GM10248 (cell line): Measurements from ENCODE around the gene NOSIP.

Experiments used
- CTCF ChIA-PET: fragments of 300-600 bp; sonication (Branson Sonifier 250); formaldehyde crosslinking; extraction: SDS; loops from one replicate; lab custom pipeline; 2021; ENCODE audit warnings: antibody characterized with exemption; lab: Yijun Ruan, JAX
- POLR2A ChIA-PET: fragments of 350-650 bp; sonication (Branson Sonifier 250); formaldehyde crosslinking; extraction: SDS; loops from one replicate; lab custom pipeline; 2020; ENCODE audit warnings: antibody characterized with exemption; lab: Yijun Ruan, JAX
- DNase-seq: peaks from one replicate; pipeline ENCODE4 v3.0.0; 2012; ENCODE audit errors: extremely low spot score
- TF ChIP-seq, protein P1 (sequence below): IDR thresholded peaks from 2 replicates; pipeline ENCODE4 v1.5.1; 2012; ENCODE audit warnings: mild to moderate bottlenecking, low read depth; ENCODE audit errors: extremely low read depth, missing control alignments, control extremely low read depth

The NOSIP gene

DNA sequence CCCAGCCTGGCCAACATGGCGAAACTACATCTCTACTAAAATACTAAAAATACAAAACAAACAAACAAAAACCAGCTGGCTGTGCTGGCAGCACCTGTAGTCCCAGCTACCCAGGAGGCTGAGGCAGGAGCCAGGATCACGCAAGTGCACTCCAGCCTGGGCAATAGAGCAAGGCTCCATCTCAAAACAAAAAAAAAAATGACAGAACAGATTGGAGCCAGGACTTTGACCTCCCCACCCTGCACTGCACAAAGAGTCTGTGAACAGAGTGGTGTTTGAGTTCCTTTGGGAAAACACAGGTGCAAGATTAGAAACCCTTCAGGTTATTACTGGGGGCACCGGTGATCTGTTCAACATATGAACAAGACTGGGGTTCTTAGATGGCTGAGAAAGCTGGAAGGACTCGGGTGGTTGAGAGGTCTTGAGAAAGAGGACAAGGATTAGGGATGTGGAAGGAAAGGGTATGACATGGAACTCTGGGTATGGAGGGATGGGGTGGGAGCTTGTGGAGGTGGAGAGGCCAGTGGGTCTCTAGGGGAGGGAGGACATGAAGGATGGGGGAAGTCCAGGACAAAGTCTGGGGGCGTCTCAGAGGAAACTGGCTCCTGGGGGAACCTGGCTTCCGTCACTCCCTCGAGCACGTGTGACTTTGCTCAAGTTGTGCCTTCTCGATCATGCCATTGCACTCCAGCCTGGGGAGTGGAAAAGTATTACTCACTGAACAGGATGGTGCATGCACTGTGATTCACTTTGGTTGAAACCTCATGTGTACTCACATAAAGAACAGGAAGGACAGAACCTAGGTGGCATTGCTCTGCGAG lies 26.7 kb downstream of the NOSIP start:
- TF ChIP-seq, protein P1, sequence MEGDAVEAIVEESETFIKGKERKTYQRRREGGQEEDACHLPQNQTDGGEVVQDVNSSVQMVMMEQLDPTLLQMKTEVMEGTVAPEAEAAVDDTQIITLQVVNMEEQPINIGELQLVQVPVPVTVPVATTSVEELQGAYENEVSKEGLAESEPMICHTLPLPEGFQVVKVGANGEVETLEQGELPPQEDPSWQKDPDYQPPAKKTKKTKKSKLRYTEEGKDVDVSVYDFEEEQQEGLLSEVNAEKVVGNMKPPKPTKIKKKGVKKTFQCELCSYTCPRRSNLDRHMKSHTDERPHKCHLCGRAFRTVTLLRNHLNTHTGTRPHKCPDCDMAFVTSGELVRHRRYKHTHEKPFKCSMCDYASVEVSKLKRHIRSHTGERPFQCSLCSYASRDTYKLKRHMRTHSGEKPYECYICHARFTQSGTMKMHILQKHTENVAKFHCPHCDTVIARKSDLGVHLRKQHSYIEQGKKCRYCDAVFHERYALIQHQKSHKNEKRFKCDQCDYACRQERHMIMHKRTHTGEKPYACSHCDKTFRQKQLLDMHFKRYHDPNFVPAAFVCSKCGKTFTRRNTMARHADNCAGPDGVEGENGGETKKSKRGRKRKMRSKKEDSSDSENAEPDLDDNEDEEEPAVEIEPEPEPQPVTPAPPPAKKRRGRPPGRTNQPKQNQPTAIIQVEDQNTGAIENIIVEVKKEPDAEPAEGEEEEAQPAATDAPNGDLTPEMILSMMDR = no peak
- DNase-seq = no peak
- CTCF ChIA-PET = interaction anchor here (1.1 to 1.5 kb wide), 2 partner anchors 17 to 51 kb away, joined by 4 to 5 read pairs; no protein-coding TSS in a partner anchor
- POLR2A ChIA-PET = interaction anchor here (0.7 kb wide), 1 partner anchor 297 kb away, joined by 8 read pairs; no protein-coding TSS in a partner anchor

DNA sequence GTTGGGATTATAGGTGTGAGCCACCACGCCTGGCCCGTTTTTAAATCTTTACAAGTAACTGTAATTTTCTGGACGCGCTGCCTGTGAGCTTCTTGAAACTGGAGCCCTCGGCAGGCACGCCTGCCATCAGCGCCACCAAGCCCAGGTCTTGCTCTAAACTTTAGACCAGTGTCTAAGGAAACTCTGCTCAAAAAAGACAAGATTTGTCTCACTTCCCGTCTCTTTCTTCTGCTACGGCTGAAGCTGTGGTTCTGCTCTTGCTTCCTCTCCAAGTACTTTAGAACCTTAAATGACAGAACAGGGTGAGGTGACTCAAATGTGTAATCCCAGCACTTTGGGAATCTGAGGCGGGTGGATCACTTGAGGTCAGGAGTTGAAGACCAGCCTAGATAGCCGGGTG lies 27.6 kb downstream of the NOSIP start:
- CTCF ChIA-PET = interaction anchor here (2.0 kb wide), 1 partner anchor 18 kb away, joined by 11 read pairs; no protein-coding TSS in a partner anchor
- no peak for DNase-seq
- TF ChIP-seq, protein P1 = no peak
- POLR2A ChIA-PET = no interaction called here

DNA sequence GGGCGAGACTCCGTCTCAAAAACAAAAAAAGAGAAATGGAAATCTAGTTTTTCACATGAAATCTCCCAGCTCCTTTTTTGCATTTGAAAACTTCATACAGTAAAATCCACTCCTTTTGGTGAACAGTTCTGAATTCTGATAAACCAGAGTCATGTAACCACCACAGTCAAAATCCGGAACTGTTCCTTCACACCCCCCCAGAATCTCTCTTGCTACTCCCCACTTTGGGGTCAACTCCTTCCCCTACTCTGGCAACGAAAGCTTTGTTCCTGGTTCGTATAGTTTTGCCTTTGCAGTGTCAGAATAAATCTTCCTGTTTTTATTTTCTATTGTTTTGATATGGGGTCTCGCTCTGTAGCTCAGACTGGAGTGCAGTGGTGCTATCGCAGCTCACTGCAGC lies 28.8 kb downstream of the NOSIP start:
- ChIA-PET POLR2A (no interaction called here), CTCF (interaction anchor here (1.2 to 7.2 kb wide), 6 partner anchors 11 to 49 kb away, joined by 3 to 98 read pairs (median 6); no protein-coding TSS in a partner anchor)
- DNase-seq = no peak

DNA sequence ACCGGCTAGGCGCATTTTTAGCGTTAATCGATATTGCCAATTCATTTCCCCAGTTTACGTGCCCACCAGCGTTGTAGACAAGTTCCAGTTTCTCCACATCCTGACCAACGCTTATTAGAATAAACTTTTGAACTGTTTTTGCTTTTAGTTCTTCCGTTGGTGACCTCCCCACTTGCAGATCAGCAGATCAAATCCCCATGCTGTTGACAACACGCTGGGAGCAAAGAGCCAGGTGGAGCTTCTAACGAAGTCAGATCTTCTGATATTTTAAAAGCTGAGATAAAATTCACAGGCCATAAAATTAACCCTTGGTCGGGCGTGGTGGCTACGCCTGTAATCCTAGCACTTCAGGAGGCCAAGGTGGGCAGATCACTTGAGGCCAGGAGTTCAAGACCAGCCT lies 31.3 kb downstream of the NOSIP start:
- POLR2A ChIA-PET = interaction anchor here (1.3 kb wide), 1 partner anchor 31 kb away, joined by 3 read pairs; the partner anchor contains the start of gene NOSIP
- no peak for DNase-seq
- TF ChIP-seq, protein P1 = no peak
- CTCF ChIA-PET = interaction anchor here (1.0 to 7.2 kb wide), 11 partner anchors 14 to 132 kb away, joined by 3 to 98 read pairs (median 4); no protein-coding TSS in a partner anchor

More for the DNA sequence above, 28.8 kb downstream of the NOSIP start:
- TF ChIP-seq, protein P1 = no peak

DNA sequence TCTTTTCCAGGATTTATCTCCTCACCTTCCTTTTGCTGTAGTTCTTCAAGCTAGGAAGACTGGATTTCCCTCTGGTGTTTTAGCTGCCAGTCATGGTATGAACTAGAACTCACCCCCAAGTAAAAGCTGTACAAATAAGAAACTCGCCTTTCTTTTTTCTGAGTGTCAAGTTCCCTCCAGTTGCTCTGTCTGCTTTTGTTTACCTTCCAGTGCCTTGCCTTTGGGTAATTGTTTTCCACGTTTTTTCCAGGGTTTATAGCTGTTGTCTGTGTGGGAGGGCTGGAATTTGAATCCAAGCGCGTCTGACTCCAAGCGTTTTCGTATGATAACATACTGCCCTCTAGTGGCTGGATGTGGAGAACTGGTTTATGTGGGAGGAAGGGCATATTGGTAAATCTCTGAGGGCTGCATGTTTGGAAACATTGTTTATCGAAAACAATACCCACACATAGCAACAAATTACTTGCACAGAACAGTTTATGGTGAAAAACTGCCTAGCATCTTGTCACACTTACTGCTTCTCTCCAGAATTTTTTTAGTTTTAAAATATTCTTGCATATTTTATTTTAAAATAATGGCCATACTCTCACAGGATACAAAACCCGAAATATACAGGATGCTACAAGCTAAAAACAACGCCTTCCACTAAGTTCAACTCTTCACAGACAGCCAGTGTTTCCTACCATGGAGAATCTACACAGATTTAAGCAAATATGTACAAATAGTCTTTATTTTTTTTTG lies 33.4 kb downstream of the NOSIP start:
- CTCF ChIA-PET = interaction anchor here (0.7 to 7.2 kb wide), 33 partner anchors 9 to 326 kb away, joined by 3 to 98 read pairs (median 5); partner anchors contain the start of genes FLT3LG, NOSIP, RCN3 and RRAS
- TF ChIP-seq, protein P1 = peak; percentile 81

DNA sequence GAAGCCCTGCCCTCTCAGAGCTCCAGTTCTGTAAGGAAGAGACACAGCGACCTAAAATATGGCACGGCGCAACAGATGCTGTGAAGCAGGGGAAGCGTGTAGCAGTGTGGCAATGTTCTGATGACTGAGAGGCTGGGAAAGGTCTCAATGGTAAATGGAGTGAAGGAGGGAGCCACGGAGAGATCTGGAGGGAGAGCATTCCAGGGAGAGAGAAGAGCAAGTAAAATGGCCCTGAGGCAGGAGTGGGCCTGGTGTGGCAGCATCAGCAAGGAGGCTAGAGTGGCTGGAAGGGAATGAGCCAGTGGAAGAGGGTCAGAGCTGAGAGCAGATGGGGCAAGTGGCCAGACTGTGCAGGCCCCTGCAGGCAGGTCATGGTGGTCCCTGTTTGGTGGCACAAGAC lies 36.2 kb downstream of the NOSIP start:
- ChIA-PET POLR2A (no interaction called here), CTCF (interaction anchor here (1.1 to 1.6 kb wide), 2 partner anchors 22 to 37 kb away, joined by 3 to 6 read pairs; no protein-coding TSS in a partner anchor)
- DNase-seq = no peak
- TF ChIP-seq, protein P1 = no peak

More for the DNA sequence above, 33.4 kb downstream of the NOSIP start:
- POLR2A ChIA-PET = no interaction called here
- peak; percentile 80 for DNase-seq
